IPS-18c (cell line): Measurements from ENCODE around the gene GPR35.
"Not testable (repeated sequence)": the region's sequence is repeated elsewhere in the genome, so short reads cannot be mapped to it uniquely, and the experiment has no call there.

Source experiments
- H3K4me3 ChIP-seq: 2 replicates; pipeline ENCODE4 v1.7.0; 2013; ENCODE audit warnings: low read depth, mild to moderate bottlenecking, low read length, moderate library complexity; ENCODE audit not compliant: insufficient read depth
- H3K9me3 ChIP-seq: one replicate; pipeline ENCODE4 v1.6.1; 2013; ENCODE audit warnings: mild to moderate bottlenecking, low read length, moderate library complexity; ENCODE audit not compliant: control insufficient read depth, insufficient read depth

GPR35 gene

DNA sequence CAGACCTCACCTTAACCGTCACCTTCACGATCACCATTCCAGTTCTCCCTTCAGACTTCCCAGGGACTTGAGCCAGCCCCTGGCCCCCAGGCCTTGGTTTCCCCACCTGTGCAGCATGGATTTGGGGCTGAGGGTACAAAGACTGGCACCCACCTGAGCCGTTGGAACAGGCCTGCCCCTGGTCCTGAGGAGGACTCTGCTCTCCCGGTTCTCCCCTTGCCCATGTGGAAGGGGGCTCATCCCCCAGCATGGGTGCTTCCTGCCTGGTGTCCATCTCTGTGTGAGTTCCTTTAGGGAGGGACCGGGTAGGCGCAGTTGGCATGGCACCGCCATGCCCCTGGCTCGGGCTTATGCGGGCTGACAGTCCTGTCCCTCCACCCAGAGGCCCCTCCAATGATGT lies 10.9 kb upstream of the GPR35 start:
- Histone ChIP-seq H3K4me3 (no peak overlapping the region; the same call in 1 of the 2 replicates), H3K9me3 (peaks cover 3% of the 10 kb centered on the region)

GRCh38 chr2:240615396-240615795 lies 9.9 kb upstream of the GPR35 start:
- Histone ChIP-seq H3K4me3 (no peak overlapping the region), H3K9me3 (peaks cover 3% of the 10 kb centered on the region)

- H3K4me3 ChIP-seq, result no peak overlapping the region
- peaks cover 3% of the 10 kb centered on the region for H3K9me3 ChIP-seq
Observed at GRCh38 chr2:240615820-240616547, 9.3 kb upstream of the GPR35 start.

GRCh38 chr2:240616860-240617666 lies 8.2 kb upstream of the GPR35 start:
- not testable (repeated sequence) for H3K9me3 ChIP-seq, H3K4me3 ChIP-seq

DNA sequence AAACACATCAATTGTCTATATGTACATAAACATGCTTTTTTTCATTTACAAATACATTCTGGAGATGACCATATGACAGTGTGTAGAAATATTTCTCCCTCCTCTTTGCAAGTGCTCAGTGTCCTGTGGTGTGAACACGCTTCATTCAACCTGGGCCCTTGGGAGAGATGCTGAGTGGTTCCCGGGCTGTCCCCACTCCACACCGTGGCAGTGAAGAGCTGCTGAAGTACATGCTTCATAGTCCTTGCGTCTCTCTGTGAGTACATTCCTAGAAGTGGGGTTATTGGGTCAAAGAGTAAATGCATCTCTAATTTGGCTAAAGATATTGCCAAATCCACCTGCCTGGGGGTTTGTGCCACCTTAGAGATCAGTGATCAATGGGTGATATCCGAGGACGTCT lies 6.5 kb upstream of the GPR35 start:
- H3K4me3 ChIP-seq, result no peak overlapping the region
- peaks cover 3% of the 10 kb centered on the region for H3K9me3 ChIP-seq

DNA sequence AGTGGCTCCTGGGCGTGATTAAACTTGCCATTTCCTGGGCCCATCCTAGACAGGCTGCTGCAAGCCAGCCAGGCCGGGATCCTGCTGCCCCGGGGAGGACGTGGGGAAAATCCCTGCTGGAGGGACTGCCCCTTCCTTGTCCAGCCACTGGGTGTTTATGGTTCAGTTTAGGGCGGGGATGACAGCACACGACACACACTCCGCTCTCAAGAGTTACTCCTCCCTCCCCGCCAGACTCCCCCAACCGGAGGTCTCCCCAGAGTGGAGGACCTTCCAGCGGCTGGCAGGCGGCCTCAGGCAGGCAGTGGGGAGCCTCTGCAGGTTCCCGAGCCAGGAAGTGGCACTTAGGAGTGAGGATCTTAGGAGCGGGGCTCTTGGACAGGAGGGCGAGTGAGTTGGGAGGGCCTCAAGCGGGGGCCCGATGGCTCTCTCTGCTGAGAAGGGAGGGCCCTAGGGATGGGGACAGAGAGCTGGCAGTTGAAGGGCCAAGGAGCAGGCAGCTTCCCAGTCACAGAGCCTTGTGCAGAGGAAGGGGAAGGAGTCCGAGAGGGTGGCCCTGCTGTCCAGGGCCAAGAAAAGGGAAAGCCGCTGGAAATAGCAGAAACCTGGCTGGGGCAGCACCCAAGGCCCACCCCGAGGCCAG lies 5.7 kb upstream of the GPR35 start:
- no peak overlapping the region for H3K4me3 ChIP-seq
- H3K9me3 ChIP-seq, result peaks cover 3% of the 10 kb centered on the region

DNA sequence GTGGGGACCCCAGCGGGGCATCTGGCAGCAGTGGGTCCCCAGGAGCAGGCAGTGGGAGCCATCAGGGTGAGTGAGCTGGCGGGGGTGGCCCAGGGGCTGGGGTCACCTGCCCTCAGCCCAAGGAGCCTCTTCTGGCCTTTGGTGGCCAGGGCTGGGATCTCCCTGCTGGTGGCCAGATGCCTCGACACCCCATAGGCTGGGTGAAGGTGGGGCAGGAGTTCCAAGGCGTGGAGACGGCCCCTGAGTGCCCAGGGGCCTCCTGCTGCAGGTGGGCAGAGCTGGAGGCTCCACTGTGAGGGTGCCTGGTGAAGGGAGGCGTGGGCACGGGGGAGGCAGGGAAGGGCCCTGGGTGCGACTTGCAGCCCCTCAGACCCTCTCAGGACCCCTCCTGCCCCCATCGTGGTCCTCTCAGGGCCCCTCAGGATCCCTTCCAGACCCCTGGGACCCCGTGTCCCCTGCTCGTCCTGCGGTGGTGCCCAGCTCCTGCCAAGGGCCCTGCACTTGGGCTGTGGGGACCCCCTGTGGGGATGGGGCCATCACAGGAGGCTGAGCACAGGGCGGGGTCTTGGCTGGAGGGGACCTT lies 5.0 kb upstream of the GPR35 start:
- H3K9me3 ChIP-seq, result peaks cover 3% of the 10 kb centered on the region

DNA sequence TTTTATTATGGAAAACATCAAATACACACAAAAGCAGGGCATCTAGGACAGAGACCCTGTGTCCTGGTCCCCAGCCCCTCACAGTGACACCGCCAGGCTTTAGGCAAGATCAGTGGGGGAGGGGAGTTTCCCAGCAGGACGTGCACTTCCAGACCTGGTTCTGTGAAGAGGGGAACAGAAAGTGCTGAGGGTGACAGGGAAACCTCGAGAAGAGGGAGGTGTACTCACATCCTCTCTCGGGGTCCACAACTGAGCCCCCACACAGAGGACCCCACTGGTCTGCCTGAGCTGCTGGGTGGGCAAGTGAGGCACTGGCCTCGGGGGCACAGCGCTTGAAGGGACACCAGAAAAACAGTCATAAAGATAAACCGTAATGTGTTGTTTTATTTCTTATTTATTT lies 4.4 kb upstream of the GPR35 start:
- H3K4me3 ChIP-seq, result no peak overlapping the region
- peaks cover 3% of the 10 kb centered on the region for H3K9me3 ChIP-seq

More for the DNA sequence above, 5.0 kb upstream of the GPR35 start:
- H3K4me3 ChIP-seq, result no peak overlapping the region

DNA sequence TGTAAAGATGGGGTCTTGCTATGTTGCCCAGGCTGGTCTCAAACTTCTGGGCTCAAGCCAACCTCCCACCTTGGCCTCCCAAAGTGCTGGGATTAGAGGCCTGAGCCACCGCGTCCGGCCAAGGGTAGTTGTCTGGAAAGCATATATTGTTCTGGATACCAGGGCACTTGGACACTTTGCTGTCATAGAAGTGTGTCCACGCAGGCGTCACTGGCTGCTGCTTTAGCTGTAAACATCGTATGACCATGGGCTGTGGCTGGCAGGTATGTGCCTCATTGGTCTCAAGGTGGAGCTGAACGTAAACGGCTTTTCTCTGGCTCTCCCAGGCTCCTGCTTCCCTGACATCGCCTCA lies 3.2 kb upstream of the GPR35 start:
- H3K9me3 ChIP-seq, result no peaks in the 10 kb centered on the region
- no peak overlapping the region for H3K4me3 ChIP-seq

GRCh38 chr2:240622531-240623235 lies 2.6 kb upstream of the GPR35 start:
- Histone ChIP-seq H3K9me3 (no peaks in the 10 kb centered on the region), H3K4me3 (no peak overlapping the region)

DNA sequence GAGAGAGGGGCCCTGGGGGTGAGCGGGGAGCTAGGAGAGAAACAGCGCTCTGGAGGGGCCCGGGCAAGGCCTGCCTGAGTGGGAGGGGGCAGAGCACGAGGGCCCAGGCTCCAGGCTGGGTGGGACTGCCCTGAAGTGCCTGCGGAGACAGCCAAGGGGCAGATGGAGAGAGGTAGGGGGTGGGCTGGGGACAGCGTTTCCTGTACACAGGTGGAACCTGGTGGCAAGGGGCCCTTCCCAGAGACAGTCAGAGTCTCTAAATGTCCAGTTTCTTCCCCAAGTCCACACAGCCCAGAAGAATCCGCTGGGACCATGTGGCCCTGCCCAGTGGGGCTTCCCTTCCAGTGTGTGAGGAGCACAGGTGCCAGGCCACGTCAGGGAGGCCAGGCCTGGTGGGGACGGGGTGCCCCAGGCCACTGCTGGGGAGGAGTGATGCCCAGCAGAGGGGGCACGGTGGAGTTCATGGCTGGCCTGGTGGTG lies 1.7 kb upstream of the GPR35 start:
- Histone ChIP-seq H3K4me3 (no peak overlapping the region), H3K9me3 (no peaks in the 10 kb centered on the region)

GRCh38 chr2:240624011-240624949 lies 1.0 kb upstream of the GPR35 start:
- H3K4me3 ChIP-seq, result no peak overlapping the region
- H3K9me3 ChIP-seq, result no peaks in the 10 kb centered on the region

DNA sequence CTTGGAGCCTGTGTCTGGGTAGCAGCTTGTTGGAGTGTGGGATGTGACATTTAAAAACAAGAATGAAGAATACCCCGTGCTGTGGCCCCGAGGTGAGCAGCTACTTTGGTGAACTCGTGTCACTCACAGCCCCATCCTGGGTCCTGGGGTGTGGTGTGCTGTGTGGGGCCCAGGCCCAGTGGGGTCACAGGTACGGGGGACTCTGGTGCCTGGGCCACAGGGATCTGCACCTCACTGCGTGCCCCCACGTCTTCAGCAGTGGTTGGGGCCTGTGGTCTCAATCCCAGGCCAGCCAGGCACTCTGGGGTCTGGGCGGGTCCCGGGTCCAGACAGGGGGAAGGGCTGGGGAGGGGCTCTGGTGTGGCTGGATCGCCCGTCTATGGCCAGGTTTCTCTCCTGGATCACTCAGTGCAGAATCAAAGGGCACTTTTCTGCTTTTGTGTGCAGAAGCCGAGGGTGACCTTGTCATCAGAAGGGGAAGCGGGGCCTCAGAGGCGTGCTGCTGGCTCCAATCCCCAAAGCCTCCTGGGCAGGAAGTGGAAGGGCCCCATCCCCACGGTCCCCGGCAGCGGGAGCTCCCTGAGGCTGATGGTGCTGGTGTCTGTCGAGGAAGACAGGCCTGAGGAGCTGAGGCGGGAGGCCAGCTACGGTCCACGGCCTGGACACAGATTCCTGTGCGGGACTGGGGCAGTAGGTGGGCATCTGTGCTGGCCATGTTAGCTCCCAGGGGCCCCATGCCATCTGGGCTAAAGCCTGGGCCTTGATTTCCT lies 1.4 kb downstream of the GPR35 start:
- no peak overlapping the region for H3K4me3 ChIP-seq

DNA sequence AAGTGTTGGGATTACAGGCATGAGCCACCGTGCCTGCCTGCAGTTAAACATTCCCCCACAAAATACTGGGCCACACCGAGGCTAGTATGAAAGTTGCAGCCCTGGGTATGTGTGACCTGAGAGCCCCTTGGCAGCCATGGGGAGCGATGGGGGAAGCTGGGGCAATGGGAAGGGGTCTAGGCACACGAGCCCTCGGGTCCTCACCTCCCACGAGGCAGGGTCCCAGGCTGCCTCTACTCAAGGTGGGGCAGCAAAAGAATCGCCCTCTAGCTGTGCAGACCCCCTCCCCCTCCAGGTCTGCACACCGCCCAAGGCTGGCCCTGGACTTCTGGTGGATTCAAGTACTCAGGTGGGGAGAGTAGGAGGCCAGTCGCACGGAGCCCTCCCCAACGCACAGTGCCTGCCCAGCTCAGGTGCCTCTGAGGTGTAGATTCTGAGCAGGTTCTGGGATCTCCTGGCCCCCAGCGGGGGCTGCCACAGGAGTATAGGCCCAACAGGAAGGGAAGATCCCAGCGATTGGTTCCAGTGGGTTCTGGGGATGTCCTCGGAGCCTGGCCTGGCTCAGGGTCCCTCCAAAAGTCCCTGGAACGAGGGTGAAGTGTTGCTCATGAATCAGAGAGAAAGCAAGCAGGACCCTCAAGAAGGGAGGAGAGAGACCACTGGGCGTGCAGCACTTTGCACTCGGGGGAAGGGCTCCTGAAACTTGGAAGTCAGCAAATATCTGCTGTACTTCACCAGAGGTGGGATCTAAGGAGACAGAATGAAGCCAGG lies 2.6 kb downstream of the GPR35 start:
- Histone ChIP-seq H3K9me3 (peaks cover 2% of the 10 kb centered on the region), H3K4me3 (no peak overlapping the region)

More for the DNA sequence above, 1.4 kb downstream of the GPR35 start:
- H3K9me3 ChIP-seq, result peaks cover 2% of the 10 kb centered on the region

- Histone ChIP-seq H3K9me3 (peaks cover 4% of the 10 kb centered on the region), H3K4me3 (no peak overlapping the region)
Observed at GRCh38 chr2:240628507-240628807, 3.2 kb downstream of the GPR35 start.
